HG03432 (cell line): ENCODE results near the gene CCDC102A.

ENCODE experiments used
- ATAC-seq: cut with Tn5 transposase; IDR thresholded peaks from one replicate; pipeline ENCODE4 v1.9.1; 2021; ENCODE audit warnings: mild to moderate bottlenecking, moderate library complexity; ENCODE audit not compliant: unreplicated experiment

The CCDC102A gene

DNA sequence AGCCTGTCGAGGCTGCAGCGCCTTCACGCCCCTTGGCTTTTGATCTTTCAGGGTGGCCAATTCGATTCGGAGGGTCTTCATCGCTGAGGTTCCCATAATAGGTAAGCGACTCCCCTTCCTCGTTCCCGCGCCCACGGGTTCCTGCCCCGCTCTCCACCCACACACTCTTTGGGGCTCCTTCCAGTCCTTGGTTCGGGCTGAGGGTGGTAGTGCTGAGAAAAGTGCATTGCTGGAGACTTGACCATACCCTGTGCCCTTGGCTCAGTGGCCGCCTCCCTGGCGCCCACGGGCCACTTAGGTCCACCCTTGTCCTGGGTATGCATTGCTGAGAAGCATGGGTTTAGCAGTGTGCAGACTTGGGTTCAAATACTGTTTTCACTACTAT lies 73.4 kb downstream of the CCDC102A start:
- no peak for ATAC-seq

DNA sequence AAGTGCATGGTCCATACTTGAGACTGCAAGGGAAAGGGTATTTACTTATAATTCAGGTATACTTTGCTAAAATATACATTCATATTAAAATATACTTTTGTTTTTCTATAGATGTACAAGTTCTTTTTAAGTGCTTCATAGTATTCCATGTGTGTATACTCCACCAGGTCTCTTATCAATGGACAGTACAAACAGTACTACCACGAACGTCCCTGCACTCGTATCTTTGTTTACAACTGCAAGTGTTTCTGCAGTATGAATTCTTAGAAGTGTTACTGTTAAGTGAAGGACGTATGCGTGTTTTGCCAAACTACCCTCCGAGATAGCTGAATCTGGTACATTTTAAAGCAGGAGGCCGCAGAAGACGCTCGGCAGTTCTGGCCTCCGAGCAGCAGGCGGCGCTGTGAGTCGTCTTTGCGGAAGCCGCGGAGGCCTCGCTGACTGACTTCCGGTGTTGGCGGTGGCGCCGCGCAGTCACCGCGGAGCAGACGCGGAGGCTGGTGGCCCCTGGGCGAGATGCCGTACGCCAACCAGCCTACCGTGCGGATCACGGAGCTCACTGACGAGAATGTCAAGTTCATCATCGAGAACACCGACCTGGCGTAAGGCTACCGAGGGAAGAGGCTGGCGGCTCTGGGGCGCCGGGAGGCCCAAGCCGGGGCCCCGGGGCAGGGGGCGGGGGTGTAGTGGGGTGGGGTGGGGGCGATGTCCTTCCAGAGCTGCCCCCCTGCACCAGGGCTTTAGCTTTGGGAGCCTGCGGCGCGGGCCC lies 74.0 kb downstream of the CCDC102A start, which contains the start of gene POLR2C:
POLR2C (plus strand) TSS at position 471 of the 769 bp plus-strand sequence; CDS start at position 517, 46 bp downstream.
- peak; percentile 96 for ATAC-seq
